Type B pancreatic cell (in vitro differentiated cells): Measurements from ENCODE around the gene UBC. TPM values are rescaled to one million over a fixed set of nuclear protein-coding genes. Genes with fewer than 3 reads are reported as not detected.
"Not testable (repeated sequence)": the region's sequence is repeated elsewhere in the genome, so short reads cannot be mapped to it uniquely, and the experiment has no call there.

ENCODE experiments used
- DNase-seq: peaks from one replicate; pipeline ENCODE4 v3.0.0; 2021; ENCODE audit warnings: mixed read lengths; ENCODE audit not compliant: unreplicated experiment; ENCODE audit errors: extremely low spot score
- H3K27ac Mint-ChIP-seq: 2 replicates; pipeline ENCODE4 v1.8.0; 2021; ENCODE audit warnings: mild to moderate bottlenecking, mixed read lengths
- H3K27me3 Mint-ChIP-seq: 2 replicates; pipeline ENCODE4 v1.8.0; 2021; ENCODE audit warnings: mixed read lengths
- H3K36me3 Mint-ChIP-seq: 2 replicates; pipeline ENCODE4 v1.8.0; 2021; ENCODE audit warnings: mixed read lengths
- H3K4me1 Mint-ChIP-seq: one replicate; pipeline ENCODE4 v1.8.0; 2021; ENCODE audit warnings: mixed read lengths; ENCODE audit not compliant: unreplicated experiment
- H3K4me3 Mint-ChIP-seq: 2 replicates; pipeline ENCODE4 v1.8.0; 2021; ENCODE audit warnings: mild to moderate bottlenecking, mixed read lengths
- H3K9me3 Mint-ChIP-seq: 2 replicates; pipeline ENCODE4 v1.8.0; 2021; ENCODE audit warnings: mixed read lengths
- total RNA-seq: library from RNA; stranded (reverse); gene quantifications from 2 replicates; pipeline ENCODE4 v1.2.1, GENCODE V29; 2021; ENCODE audit warnings: low replicate concordance
- TF ChIP-seq, protein P1 (sequence below): fragments of 200-600 bp; sonication (generic); conservative IDR thresholded peaks from 2 replicates; pipeline ENCODE4 v1.5.0; 2021; ENCODE audit warnings: antibody characterized with exemption, mild to moderate bottlenecking

UBC gene
- total RNA-seq, 1 donor from 2014 or later = 761 TPM

DNA sequence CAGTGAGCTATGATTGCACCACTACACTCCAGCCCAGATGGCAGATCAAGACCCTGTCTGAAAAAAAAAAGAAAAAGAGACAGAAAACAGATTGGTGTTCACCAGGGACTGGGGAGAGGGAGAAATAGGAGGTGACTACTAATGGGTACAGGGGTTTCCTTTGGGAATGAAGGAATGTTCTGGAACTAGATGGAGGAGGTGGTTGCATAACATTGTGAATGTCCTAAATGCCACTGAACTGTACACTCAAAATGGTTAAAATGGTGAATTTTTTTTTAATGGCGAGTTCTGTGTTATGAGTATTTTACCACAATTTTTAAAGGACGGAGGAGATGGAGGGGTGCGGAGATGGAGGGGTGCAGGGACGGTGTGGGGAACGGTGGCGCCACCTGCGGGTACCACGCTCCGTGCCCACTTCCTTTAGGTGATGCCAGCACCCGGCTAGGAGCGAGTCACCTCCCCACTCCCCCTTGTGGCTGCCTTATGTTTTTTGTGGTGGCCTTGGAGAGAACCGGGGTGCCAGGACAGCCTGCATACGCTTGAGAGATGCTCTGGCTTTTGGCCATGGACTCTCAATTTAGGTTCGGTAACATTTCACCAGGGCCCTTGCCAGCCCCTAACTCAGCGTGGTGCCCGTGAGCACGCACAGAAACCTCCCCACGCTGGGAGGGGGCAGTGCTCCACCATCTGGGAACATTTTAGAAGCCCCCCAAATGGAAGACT, 16.1 kb downstream of the UBC start:
- no peak overlapping the region for H3K4me3 Mint-ChIP-seq
- no peak overlapping the region for H3K27ac Mint-ChIP-seq
- DNase-seq = no peak
- TF ChIP-seq, protein P1, sequence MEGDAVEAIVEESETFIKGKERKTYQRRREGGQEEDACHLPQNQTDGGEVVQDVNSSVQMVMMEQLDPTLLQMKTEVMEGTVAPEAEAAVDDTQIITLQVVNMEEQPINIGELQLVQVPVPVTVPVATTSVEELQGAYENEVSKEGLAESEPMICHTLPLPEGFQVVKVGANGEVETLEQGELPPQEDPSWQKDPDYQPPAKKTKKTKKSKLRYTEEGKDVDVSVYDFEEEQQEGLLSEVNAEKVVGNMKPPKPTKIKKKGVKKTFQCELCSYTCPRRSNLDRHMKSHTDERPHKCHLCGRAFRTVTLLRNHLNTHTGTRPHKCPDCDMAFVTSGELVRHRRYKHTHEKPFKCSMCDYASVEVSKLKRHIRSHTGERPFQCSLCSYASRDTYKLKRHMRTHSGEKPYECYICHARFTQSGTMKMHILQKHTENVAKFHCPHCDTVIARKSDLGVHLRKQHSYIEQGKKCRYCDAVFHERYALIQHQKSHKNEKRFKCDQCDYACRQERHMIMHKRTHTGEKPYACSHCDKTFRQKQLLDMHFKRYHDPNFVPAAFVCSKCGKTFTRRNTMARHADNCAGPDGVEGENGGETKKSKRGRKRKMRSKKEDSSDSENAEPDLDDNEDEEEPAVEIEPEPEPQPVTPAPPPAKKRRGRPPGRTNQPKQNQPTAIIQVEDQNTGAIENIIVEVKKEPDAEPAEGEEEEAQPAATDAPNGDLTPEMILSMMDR = peak; percentile 60
- H3K4me1 Mint-ChIP-seq = peaks cover 12% of the 10 kb centered on the region
- no peaks in the 10 kb centered on the region for H3K27me3 Mint-ChIP-seq
- H3K36me3 Mint-ChIP-seq = peaks cover 4% of the 10 kb centered on the region
- H3K9me3 Mint-ChIP-seq = peaks cover 4% of the 10 kb centered on the region

DNA sequence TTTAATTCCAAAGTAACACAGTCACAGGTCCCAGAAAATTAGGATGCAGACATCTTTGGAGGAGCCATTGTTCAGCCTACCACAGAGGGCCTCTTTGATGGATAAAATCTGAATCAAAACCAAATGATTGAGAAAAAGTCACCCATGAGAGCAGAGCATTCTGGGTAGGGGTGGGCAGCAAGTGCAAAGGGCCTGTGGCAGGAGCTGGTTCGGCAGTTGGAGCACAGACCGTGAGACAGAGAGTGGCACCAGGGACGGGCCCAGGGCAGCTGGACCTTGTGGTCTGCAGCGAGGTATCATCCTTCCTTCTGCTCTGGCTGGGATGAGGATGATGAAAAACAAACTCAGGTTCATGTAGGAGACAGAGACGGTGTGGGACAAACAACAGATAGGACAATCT, 18.0 kb downstream of the UBC start:
- H3K27me3 Mint-ChIP-seq = no peaks in the 10 kb centered on the region
- H3K36me3 Mint-ChIP-seq = peaks cover 4% of the 10 kb centered on the region
- TF ChIP-seq, protein P1 = no peak
- H3K9me3 Mint-ChIP-seq = peaks cover 4% of the 10 kb centered on the region
- peaks cover 12% of the 10 kb centered on the region for H3K4me1 Mint-ChIP-seq
- no peak overlapping the region for H3K27ac Mint-ChIP-seq
- no peak for DNase-seq
- H3K4me3 Mint-ChIP-seq = no peak overlapping the region

DNA sequence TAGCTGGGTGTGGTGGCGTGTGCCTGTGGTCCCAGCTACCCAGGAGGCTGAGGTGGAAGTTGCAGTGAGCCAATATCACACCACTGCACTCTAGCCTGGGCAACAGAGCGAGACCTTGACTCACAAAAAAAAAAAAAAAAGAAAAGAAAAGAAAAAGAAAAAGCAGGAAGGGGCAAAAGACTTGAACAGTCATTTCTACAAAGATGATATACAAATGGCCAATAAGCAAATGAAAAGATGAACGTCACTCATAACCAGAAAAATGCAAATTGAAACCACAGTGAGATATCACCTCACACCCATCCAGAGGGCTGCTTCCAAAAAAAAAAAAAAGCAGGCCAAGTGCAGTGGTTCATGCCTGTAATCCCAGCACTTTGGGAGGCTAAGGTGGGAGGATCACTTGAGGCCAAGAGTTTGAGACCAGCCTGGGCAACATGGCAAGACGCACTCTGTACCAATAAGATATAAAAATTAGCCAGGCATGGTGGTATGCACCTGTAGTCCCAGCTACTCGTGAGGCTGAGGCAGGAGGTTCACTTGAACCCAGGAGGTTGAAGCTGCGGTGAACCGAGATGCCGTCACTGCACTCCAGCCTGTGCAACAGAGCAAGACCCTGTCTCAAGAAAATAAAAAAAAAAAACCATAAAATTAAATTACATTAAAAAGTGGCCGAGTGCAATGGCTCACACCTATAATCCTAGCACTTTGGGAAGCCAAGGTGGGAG, 20.5 kb downstream of the UBC start:
- H3K4me3 Mint-ChIP-seq = no peak overlapping the region
- peaks cover 4% of the 10 kb centered on the region for H3K9me3 Mint-ChIP-seq
- H3K4me1 Mint-ChIP-seq = peaks cover 8% of the 10 kb centered on the region
- TF ChIP-seq, protein P1 = no peak
- H3K27ac Mint-ChIP-seq = no peak overlapping the region
- peaks cover 4% of the 10 kb centered on the region for H3K36me3 Mint-ChIP-seq
- no peaks in the 10 kb centered on the region for H3K27me3 Mint-ChIP-seq
- no peak for DNase-seq

DNA sequence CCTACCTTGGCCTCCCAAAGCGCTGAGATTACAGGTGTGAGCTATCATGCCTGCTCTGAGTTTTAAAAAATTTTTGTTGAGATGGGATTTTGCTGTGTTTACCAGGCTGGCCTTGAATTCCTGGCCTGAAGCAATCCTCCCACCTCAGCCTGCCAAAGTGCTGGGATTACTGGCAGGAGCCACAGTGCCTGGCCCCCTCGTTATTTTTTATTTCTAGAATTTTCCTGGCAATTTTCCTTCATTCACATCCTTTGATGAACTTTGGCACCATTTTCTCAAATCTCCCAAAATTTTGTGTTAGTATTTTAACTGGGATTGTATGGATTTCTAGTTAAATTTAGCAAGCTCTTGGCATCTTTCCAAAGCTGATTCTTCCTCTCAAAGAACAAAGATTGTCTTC, 26.2 kb downstream of the UBC start:
- H3K9me3 Mint-ChIP-seq = no peaks in the 10 kb centered on the region
- no peak overlapping the region for H3K4me3 Mint-ChIP-seq
- DNase-seq = no peak
- H3K4me1 Mint-ChIP-seq = peaks cover 6% of the 10 kb centered on the region
- H3K27me3 Mint-ChIP-seq = no peaks in the 10 kb centered on the region
- no peaks in the 10 kb centered on the region for H3K36me3 Mint-ChIP-seq
- H3K27ac Mint-ChIP-seq = no peak overlapping the region
- TF ChIP-seq, protein P1 = no peak

DNA sequence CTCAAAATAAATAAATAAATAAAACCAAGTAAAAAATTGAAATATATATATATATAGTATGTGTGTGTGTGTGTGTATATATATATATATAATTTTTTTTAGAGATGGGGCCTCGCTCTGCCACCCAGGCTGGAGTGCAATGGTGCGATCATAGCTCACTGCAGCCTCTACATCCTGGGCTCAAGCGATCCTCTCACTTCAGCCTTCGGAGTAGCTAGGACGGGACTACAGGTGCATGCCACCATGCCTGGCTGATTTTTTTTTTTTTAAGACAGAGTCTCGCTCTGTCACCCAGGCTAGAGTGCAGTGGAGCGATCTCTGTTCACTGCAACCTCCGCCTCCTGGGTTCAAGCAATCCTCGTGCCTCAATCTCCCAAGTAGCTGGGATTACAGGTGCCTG, 26.7 kb downstream of the UBC start:
- H3K9me3 Mint-ChIP-seq, H3K27me3 Mint-ChIP-seq, H3K4me3 Mint-ChIP-seq, H3K27ac Mint-ChIP-seq, H3K4me1 Mint-ChIP-seq, DNase-seq, H3K36me3 Mint-ChIP-seq: not testable (repeated sequence)
